G401 (cell line): ENCODE measurements around the gene KHDC1L. TPM values are rescaled to one million over a fixed set of nuclear protein-coding genes. Genes with fewer than 3 reads are reported as not detected.
"Not testable (repeated sequence)": the region's sequence is repeated elsewhere in the genome, so short reads cannot be mapped to it uniquely, and the experiment has no call there.

Source experiments
- DNase-seq: peaks from one replicate; pipeline ENCODE4 v3.0.0-alpha.2; 2015; ENCODE audit warnings: low spot score
- in situ Hi-C: cut with HindIII; loops from 2 replicates; pipeline ENCODE4 v1.10.0; 2016; ENCODE audit warnings: low sequenced_read_pairs, mixed read lengths
- total RNA-seq: library from RNA; depleted of rRNA; stranded (reverse); fragments of >200 nt; shearing (Covaris generic); gene quantifications from 2 replicates; pipeline ENCODE4 v1.2.3, GENCODE V29; 2014; rRNA removed

KHDC1L gene
- total RNA-seq, 1 experiment from 2014 or later = 4.2 TPM

DNA sequence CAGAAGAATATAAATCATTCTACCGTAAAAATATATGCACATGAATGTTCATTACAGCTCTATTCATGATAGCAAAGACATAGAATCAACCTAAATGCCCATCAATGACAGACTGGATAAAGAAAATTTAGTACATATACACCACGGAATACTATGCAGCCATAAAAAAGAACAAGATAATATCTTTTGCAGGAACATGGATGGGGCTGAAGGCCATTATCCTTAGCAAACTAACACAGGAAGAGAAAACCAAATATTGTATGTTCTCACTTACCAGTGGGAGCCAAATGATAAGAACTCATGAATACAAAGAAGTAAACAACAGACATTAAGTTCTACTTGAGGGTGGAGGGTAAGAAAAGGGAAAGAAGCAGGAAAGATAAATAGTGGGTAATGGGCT lies 8.4 kb downstream of the KHDC1L start:
- in situ Hi-C loops = no loop called here
- no peak for DNase-seq

DNA sequence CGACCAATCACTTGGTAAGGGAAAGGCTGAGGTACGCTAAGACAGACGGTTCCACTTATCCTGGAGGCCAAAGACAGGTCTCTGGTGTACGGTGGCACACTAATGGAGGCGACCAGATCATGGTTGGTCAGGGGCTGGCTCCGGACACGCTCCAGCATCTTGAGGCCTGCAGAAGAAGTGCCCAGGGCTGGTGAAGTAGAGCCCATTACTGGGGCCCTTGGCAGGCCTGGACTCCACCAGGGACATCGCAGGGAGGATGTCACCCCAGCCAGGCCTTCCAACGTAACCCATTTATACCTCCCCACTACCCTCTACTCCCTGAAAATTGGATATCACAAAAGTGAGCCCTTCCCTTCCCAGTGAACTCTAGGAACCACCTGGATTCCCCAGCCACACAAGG lies 16.2 kb downstream of the KHDC1L start:
- DNase-seq = no peak
- in situ Hi-C loops = no loop called here

DNA sequence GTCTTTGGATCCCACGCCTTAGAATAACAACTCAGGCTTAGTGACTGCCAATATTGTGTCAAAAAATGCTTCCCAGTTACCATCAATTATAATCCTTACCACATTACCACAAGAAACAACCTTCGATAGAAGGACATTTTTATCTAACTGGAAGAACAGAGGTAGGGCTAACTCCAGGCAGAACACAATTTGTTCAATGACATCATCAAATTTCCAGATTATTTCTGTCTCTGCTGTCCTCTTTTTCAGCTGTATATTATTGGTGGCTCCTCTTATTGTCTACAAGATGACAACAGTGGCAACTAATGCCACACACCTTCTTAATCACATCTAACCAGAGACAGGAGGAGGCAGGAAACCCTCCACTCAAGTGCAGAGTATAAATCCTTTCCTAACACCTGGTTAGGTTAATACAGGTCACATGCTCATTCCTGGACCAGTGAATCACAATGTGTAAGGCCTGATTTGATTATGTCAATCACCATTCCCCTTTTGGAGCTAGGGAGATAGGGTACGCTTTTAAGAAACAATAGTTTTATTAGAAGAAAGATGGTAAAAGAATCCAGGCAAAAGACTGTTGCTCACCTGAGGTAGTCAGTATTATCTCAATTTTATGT lies 18.0 kb downstream of the KHDC1L start:
- in situ Hi-C loops = no loop called here
- no peak for DNase-seq

DNA sequence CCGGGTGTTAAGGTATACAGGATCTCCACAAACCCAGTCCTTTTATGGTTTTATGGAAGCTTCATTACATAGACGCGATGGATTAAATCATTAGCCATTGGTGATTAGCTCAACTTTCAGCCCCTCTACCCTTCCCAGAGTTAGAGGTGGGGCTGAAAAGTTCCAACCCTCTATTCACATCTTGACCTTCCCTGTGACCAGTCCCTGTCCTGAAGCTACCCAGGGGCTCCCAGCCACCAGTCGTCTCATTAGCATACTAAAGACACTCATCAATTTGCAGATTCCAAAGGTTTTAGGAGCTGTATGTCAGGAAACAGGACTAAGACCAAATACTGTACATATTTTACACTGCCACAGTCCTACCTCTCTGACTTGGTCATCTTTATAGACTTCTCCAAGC lies 21.0 kb downstream of the KHDC1L start:
- in situ Hi-C loops = no loop called here

DNA sequence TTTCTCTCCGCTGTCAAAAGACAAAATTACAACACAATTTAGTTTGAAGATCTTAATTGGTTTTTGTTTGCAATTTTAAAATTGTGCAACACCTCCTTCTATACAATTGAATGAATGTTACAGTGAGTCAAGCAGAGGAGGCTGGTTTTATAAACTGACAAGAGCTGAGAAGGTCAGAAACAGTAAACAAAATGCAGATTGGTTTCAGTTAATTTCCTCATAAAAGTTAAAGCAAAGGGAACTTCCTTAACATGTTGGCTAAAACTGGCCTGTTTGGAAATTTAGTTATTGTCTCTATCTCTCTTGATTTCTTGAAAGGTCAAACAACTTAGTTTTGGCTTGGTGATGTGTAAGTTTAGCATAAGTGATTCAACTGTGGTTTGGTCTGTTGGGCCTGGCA lies 22.2 kb downstream of the KHDC1L start:
- DNase-seq = no peak

More for the DNA sequence above, 21.0 kb downstream of the KHDC1L start:
- DNase-seq = no peak

DNA sequence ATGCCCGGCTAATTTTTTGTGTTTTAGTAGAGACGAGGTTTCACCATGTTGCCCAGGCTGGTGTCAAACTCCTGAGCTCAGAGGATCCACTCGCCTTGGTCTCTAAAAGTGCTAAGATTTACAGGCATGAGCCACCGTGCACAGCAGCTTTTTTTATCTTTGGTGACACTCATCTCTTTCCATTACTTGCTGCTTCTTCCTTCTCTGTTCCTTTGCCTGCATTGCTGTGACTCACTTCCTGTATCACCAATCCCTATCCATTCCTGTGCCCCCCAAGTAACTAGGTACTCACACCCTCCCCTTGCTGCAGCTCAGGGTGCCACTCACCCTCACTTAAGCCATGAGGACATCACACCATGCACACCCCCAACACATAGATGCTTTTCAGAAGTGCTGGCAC lies 24.6 kb downstream of the KHDC1L start:
- no peak for DNase-seq
- in situ Hi-C loops = no loop called here

More for the DNA sequence above, 22.2 kb downstream of the KHDC1L start:
- in situ Hi-C loops = no loop called here

DNA sequence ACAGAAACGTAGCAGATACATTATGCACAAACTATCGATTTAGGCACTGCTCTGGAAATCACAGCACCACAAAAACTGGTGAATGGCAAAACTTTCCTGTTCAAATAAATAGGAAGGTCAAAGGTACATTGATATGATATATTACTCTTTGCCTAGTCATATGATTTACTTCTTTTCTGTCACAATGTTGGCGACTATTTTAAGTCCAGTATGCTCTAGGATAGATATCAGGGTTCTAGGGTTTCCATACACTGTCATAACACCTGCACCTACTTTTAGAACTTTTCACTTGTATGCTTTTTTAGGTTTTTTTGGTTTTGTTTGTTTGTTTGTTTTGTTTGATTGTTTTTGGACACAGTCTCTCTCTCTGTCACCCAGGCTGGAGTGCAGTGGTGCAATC lies 25.0 kb downstream of the KHDC1L start:
- DNase-seq = no peak
- in situ Hi-C loops = no loop called here

DNA sequence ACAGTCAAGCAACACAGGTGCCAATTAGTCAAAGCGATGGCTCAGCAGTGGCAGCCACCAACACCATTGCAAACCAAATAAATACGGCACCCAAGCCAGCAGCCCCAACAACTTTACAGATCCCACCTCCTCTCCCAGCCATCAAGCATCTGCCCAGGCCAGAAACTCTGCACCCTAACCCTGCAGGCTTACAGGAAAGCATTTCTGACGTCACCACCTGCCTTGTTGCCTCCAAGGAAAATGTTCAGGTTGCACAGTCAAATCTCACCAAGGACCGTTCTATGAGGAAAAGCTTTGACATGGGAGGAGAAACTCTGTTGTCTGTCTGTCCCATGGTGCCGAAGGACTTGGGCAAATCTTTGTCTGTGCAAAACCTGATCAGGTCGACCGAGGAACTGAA lies 30.6 kb downstream of the KHDC1L start:
- in situ Hi-C loops = no loop called here
- DNase-seq = no peak

DNA sequence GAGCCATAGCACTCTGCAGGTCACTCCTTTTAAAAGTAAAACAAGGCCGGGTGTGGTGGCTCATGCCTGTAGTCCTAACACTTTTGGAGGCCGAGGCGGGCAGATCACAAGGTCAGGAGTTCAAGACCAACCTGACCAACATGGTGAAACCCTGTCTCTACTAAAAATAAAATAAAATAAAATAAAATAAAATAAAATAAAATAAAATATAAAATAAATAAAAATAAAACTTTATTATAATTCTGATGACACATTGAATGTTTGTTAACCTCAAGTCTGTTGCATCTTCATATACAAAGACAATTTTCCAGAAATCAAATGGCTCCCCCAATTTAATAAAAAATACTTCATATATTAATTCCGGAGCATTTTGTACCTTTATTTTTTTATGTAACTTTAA lies 32.0 kb downstream of the KHDC1L start:
- in situ Hi-C loops, DNase-seq: not testable (repeated sequence)

DNA sequence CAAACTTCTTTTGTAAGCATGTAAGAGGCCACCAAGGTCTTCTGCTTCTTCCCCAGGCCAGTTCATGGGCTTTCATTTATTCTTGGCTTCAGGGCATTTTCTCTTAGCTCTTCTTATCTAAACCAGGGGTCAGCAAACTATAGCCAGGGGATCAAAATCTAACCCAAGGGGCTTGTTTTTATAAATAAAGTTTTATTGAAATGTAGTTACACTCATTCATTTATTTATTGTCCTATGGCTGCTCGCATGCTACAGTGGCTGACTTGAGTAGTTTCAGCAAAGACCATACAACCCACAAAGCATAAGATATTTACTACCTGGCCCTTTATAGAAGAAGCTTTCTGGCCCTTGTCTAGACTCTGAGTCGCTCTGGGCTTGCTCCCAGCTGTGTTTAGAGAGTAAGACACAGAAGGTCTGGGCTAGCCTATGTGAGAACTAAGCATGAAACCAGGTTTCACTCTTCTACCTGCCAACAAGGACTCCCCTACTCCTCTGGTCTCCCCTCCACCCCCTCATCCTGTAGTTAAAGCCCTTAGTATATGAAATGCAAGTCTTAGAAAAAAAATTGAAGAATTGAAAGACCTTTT lies 43.2 kb downstream of the KHDC1L start:
- no peak for DNase-seq
- in situ Hi-C loops = no loop called here

DNA sequence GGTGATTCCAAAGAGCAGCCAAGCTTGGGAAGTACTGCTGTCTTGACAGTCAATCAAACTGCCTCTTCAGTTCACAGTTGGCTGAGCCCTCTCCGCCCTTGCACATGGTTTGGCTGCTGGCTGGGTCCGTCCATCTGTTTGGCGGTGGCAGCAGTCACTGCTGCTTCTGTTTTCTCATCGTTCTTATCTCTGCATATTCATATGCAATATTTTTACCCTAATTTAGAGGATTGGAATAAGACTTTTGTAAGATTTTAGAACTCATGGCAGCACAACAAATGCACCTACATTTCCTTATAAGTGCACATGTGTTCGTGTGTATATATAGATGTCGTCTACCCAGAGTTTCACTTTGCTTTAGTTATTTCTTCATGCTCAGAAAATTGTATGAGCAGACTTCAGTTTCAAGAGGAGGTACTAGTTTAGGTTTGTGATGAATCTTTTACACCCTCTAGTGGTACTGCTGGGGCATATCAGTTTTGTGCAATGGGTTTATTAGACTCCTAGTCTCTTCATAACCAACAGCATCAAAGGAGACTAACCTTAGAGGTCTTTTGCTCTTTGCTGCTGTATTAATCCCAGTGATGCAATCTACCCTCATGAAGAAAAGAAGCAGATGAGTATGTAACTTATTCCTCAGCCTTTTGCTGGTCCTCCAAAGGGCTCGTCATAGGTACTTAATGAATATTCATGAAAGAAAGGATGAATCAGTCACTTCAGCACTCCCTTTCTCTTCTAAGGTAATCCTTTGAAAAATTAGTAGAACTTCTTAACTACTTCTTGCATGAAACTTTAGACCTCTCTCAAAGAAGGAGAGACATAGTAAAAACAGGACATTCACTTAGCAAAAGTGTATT lies 44.3 kb downstream of the KHDC1L start:
- peak; percentile 83 for DNase-seq
- in situ Hi-C loops = no loop called here

DNA sequence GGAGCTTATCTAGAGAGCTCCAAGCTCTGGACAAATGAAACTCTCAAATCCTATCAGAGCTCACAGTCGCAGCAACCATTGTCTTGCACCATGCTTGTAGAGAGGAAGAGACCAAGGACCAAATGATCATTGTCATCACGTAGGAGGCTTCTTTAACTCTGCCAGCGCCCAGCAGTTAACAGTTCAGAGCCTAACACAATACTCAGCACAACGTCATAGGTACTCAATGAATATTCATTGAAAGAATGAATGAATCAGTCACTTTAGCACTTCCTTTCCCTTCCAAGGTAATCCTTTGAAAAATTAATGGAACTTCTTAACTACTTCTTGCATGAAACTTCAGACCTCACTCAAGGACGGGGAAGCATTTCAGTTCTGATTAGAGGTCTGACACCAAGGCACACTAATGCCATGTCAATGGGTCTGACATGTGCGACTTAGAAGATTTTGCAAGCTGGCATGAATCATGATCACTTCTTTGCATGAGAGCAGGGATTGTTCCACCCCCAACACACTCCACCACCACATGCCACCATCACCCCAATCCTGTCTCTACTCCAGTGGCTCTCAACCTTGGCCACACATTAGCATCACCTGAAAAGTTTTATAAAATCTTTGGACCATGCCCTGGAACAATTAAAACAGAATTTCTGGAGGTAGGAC lies 45.1 kb downstream of the KHDC1L start:
- in situ Hi-C loops = no loop called here
- DNase-seq = no peak

DNA sequence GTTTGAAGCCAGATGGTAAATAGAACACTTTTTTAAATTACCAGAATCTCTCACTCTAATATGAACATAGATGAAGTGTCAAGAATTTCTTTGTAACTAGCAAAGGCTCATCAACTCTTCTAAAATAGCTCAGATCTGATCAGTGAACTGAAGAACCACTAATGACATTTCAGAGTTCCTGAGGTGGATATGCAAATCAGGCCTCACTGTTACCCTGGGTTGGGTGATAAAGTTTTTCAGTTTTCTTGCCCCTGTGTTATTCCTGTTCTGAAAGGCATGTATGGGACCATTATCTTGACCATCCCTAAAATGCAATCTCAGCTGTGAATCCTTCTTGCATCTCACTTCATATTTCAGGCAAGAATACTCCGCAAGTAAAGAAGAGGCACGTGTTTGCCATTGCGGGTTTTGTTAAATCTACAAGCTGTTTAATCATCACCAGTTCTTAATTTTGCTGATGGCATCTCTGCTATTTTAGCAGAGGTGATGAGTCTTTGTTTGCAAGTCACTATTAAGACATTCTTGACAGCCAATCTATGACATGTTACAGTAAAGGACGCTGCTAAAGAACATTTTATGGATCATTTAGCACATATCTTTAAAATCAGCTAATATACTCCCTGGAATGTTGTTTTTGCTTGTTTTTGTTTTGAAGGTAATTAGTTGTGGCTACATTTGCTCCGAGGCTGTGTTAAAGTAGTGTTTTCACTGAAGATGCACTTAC lies 47.9 kb downstream of the KHDC1L start:
- DNase-seq = no peak
- in situ Hi-C loops = no loop called here

DNA sequence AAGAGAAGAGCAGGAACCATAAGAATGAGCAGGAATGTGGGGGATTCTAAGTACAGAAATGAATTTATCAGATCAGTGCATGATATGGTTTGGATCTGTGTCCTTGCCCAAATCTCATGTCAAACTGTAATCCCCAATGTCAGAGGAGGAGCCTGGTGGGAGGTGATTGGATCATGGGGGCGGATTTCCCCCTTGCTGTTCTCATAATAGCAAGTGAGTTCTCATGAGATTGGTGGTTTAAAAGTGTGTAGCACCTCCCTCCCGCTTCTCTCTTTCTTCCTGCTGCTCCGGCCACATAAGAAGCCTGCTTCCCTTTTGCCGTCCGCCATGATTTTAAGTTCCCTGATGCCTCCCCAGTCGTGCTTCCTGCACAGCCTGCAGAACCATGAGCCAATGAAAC lies 49.2 kb downstream of the KHDC1L start:
- in situ Hi-C loops = no loop called here
- no peak for DNase-seq

DNA sequence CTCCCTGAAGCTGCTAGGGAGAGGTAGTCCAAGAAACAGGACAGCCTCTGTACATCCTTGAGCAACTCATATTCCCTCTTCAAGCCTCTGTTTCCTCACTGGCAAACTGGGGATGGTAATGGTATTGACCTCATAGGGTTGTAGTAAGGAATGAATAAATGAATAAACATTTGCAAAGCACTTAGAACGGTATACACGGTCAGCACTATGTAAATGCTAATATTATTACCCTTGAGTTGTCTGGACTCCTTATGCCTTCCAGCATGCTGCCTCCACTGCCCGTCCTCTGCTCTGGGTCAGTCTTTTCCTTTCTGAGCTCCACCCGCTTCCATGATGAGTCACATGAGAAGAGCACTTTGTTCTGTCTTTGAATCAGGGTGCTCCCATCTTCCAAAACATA lies 50.6 kb downstream of the KHDC1L start:
- in situ Hi-C loops = no loop called here
- DNase-seq = no peak

Other genes with a start within 250 kb of the KHDC1L start
- gene KHDC1, start 37.7 kb upstream of the KHDC1L start, total RNA-seq = 1.9 and 2.3 TPM in 2 replicates
- gene DPPA5, start 128.8 kb upstream of the KHDC1L start, total RNA-seq = not detected in 2 replicates
- not detected in 2 replicates for gene KHDC3L, start 137.2 kb upstream of the KHDC1L start, total RNA-seq
- not detected in 2 replicates for gene OOEP, start 144.4 kb upstream of the KHDC1L start, total RNA-seq
- not detected in 2 replicates for gene DDX43, start 169.3 kb upstream of the KHDC1L start, total RNA-seq
- not detected in 2 replicates for gene CGAS, start 226.8 kb upstream of the KHDC1L start, total RNA-seq
- 19.0 and 31.0 TPM in 2 replicates for gene MTO1, start 236.2 kb upstream of the KHDC1L start, total RNA-seq